ENCODE measurements around the gene MIA.

Gene MIA

DNA sequence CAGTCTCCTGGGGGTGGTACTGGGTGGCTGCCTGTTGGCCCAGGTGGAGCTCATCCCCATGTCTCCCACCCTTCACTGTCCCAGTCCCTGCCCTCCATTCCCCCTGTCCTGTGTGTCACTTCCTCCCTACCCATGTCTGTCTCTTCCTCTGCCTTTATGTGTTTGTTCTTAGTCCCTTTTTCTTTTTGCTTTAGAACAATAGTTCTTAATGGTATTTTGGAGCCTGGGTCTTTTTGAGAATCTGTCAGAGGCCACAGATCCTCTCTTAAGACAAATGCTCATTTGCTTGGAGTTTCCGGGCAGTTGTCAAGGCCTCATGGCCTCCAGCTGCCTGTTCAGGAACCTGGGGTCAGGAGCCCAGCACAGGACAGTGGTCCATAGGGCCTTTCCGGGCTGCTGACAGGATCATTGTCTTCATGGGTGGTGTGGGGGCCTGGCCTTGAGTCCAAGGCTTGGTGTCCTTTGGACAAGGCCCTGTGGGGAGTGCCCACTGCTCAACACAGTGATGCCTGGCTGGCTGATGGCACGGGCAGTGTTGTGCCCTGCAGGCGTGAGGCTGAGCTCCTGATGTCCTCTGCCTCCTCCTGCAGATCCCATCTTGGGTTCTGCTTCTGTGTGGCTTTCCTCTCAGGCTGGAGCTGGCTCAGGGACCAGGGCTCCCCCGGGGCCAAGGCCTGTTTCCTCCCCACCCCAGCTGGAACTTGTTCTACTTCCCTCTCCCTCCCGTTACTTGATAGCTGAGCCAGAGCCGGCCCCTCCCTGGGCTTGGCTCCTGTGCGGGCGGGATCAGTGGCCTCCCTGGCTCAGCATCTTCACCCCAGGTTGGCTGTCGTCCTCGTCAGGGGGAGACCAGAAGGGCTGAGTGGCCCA, 27.2 kb downstream of the MIA start (continued):
- TF ChIP-seq, protein P1, sequence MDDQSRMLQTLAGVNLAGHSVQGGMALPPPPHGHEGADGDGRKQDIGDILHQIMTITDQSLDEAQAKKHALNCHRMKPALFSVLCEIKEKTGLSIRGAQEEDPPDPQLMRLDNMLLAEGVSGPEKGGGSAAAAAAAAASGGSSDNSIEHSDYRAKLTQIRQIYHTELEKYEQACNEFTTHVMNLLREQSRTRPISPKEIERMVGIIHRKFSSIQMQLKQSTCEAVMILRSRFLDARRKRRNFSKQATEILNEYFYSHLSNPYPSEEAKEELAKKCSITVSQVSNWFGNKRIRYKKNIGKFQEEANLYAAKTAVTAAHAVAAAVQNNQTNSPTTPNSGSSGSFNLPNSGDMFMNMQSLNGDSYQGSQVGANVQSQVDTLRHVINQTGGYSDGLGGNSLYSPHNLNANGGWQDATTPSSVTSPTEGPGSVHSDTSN (CRISPR knock-in tag; IDR thresholded peaks at IDR 0.05), result no peak
- TF ChIP-seq ZNF776 (tag by site-specific recombination; IDR thresholded peaks at IDR 0.05; ENCODE audit: borderline replicate concordance), result no peak
- no peak for TF ChIP-seq ZNF423 (tag by site-specific recombination; IDR thresholded peaks at IDR 0.05)
- peak; percentile 20; the same call in 1 of the 2 replicates for TF ChIP-seq ZNF341 (tag by site-specific recombination; IDR thresholded peaks at IDR 0.05; ENCODE audit: low read depth)
- TF ChIP-seq, protein P2, sequence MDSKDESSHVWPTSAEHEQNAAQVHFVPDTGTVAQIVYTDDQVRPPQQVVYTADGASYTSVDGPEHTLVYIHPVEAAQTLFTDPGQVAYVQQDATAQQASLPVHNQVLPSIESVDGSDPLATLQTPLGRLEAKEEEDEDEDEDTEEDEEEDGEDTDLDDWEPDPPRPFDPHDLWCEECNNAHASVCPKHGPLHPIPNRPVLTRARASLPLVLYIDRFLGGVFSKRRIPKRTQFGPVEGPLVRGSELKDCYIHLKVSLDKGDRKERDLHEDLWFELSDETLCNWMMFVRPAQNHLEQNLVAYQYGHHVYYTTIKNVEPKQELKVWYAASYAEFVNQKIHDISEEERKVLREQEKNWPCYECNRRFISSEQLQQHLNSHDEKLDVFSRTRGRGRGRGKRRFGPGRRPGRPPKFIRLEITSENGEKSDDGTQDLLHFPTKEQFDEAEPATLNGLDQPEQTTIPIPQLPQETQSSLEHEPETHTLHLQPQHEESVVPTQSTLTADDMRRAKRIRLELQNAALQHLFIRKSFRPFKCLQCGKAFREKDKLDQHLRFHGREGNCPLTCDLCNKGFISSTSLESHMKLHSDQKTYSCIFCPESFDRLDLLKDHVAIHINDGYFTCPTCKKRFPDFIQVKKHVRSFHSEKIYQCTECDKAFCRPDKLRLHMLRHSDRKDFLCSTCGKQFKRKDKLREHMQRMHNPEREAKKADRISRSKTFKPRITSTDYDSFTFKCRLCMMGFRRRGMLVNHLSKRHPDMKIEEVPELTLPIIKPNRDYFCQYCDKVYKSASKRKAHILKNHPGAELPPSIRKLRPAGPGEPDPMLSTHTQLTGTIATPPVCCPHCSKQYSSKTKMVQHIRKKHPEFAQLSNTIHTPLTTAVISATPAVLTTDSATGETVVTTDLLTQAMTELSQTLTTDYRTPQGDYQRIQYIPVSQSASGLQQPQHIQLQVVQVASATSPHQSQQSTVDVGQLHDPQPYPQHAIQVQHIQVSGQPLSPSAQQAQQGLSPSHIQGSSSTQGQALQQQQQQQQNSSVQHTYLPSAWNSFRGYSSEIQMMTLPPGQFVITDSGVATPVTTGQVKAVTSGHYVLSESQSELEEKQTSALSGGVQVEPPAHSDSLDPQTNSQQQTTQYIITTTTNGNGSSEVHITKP (tag by site-specific recombination; IDR thresholded peaks at IDR 0.05), result peak; percentile 95
- TF ChIP-seq ZNF785 (tag by site-specific recombination; IDR thresholded peaks at IDR 0.05), result no peak
- TF ChIP-seq ZNF426 (tag by site-specific recombination; IDR thresholded peaks at IDR 0.05), result no peak
- TF ChIP-seq ZNF404 (tag by site-specific recombination; IDR thresholded peaks at IDR 0.05), result no peak
- TF ChIP-seq ZNF623 (tag by site-specific recombination; IDR thresholded peaks at IDR 0.05), result no peak
- TF ChIP-seq ZBTB8A (tag by site-specific recombination; IDR thresholded peaks at IDR 0.05), result 0 out of 2 replicates have a peak, but pooled peaks have one; percentile 16
- 0 out of 2 replicates have a peak, but pooled peaks have one; percentile 16 for TF ChIP-seq ZNF677 (tag by site-specific recombination; IDR thresholded peaks at IDR 0.05)
- no peak for TF ChIP-seq ZNF768 (tag by site-specific recombination; IDR thresholded peaks at IDR 0.05)
- no peak for TF ChIP-seq ZNF350 (tag by site-specific recombination; IDR thresholded peaks at IDR 0.05)
- no peak for TF ChIP-seq ZNF223 (tag by site-specific recombination; IDR thresholded peaks at IDR 0.05)
- no peak for TF ChIP-seq ZNF121 (tag by site-specific recombination; IDR thresholded peaks at IDR 0.05)
- TF ChIP-seq, protein P3, sequence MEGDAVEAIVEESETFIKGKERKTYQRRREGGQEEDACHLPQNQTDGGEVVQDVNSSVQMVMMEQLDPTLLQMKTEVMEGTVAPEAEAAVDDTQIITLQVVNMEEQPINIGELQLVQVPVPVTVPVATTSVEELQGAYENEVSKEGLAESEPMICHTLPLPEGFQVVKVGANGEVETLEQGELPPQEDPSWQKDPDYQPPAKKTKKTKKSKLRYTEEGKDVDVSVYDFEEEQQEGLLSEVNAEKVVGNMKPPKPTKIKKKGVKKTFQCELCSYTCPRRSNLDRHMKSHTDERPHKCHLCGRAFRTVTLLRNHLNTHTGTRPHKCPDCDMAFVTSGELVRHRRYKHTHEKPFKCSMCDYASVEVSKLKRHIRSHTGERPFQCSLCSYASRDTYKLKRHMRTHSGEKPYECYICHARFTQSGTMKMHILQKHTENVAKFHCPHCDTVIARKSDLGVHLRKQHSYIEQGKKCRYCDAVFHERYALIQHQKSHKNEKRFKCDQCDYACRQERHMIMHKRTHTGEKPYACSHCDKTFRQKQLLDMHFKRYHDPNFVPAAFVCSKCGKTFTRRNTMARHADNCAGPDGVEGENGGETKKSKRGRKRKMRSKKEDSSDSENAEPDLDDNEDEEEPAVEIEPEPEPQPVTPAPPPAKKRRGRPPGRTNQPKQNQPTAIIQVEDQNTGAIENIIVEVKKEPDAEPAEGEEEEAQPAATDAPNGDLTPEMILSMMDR (tag by site-specific recombination; IDR thresholded peaks at IDR 0.05), result no peak
- TF ChIP-seq, protein P4, sequence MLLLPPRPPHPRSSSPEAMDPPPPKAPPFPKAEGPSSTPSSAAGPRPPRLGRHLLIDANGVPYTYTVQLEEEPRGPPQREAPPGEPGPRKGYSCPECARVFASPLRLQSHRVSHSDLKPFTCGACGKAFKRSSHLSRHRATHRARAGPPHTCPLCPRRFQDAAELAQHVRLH (tag by site-specific recombination; IDR thresholded peaks at IDR 0.05), result no peak
- TF ChIP-seq, protein P5, sequence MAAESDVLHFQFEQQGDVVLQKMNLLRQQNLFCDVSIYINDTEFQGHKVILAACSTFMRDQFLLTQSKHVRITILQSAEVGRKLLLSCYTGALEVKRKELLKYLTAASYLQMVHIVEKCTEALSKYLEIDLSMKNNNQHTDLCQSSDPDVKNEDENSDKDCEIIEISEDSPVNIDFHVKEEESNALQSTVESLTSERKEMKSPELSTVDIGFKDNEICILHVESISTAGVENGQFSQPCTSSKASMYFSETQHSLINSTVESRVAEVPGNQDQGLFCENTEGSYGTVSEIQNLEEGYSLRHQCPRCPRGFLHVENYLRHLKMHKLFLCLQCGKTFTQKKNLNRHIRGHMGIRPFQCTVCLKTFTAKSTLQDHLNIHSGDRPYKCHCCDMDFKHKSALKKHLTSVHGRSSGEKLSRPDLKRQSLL (tag by site-specific recombination; IDR thresholded peaks at IDR 0.05), result no peak
- TF ChIP-seq ZNF521 (tag by site-specific recombination; IDR thresholded peaks at IDR 0.05), result no peak
- TF ChIP-seq, protein P6, sequence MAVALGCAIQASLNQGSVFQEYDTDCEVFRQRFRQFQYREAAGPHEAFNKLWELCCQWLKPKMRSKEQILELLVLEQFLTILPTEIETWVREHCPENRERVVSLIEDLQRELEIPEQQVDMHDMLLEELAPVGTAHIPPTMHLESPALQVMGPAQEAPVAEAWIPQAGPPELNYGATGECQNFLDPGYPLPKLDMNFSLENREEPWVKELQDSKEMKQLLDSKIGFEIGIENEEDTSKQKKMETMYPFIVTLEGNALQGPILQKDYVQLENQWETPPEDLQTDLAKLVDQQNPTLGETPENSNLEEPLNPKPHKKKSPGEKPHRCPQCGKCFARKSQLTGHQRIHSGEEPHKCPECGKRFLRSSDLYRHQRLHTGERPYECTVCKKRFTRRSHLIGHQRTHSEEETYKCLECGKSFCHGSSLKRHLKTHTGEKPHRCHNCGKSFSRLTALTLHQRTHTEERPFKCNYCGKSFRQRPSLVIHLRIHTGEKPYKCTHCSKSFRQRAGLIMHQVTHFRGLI (tag by site-specific recombination; IDR thresholded peaks at IDR 0.05), result no peak
- no peak for TF ChIP-seq ZNF292 (tag by site-specific recombination; IDR thresholded peaks at IDR 0.05; ENCODE audit: borderline replicate concordance, low read depth)
- TF ChIP-seq, protein P7, sequence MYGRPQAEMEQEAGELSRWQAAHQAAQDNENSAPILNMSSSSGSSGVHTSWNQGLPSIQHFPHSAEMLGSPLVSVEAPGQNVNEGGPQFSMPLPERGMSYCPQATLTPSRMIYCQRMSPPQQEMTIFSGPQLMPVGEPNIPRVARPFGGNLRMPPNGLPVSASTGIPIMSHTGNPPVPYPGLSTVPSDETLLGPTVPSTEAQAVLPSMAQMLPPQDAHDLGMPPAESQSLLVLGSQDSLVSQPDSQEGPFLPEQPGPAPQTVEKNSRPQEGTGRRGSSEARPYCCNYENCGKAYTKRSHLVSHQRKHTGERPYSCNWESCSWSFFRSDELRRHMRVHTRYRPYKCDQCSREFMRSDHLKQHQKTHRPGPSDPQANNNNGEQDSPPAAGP (tag by site-specific recombination; IDR thresholded peaks at IDR 0.05), result peak; percentile 81
- TF ChIP-seq ZNF76 (tag by site-specific recombination; IDR thresholded peaks at IDR 0.05; ENCODE audit: borderline replicate concordance, low read depth), result no peak
- no peak for TF ChIP-seq SALL2 (tag by site-specific recombination; IDR thresholded peaks at IDR 0.05; ENCODE audit: borderline replicate concordance)
- no peak for TF ChIP-seq ZNF561 (tag by site-specific recombination; IDR thresholded peaks at IDR 0.05; ENCODE audit: borderline replicate concordance)
- TF ChIP-seq, protein P8, sequence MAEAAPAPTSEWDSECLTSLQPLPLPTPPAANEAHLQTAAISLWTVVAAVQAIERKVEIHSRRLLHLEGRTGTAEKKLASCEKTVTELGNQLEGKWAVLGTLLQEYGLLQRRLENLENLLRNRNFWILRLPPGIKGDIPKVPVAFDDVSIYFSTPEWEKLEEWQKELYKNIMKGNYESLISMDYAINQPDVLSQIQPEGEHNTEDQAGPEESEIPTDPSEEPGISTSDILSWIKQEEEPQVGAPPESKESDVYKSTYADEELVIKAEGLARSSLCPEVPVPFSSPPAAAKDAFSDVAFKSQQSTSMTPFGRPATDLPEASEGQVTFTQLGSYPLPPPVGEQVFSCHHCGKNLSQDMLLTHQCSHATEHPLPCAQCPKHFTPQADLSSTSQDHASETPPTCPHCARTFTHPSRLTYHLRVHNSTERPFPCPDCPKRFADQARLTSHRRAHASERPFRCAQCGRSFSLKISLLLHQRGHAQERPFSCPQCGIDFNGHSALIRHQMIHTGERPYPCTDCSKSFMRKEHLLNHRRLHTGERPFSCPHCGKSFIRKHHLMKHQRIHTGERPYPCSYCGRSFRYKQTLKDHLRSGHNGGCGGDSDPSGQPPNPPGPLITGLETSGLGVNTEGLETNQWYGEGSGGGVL (tag by site-specific recombination; IDR thresholded peaks at IDR 0.05), result peak; percentile 56; the same call in 1 of the 2 replicates
